PFSK-1 (cell line): ENCODE results near the gene CDK19.

ENCODE experiments used
- FOXP2 ChIP-seq: optimal IDR thresholded peaks from 2 replicates; pipeline ENCODE3; 2011; ENCODE audit warnings: borderline replicate concordance, control low read depth, inconsistent platforms; ENCODE audit not compliant: insufficient read depth; ENCODE audit errors: extremely low read length, extremely low read depth
- POLR2AphosphoS5 ChIP-seq: IDR thresholded peaks from 2 replicates; pipeline ENCODE4 v1.6.1; 2012; ENCODE audit warnings: low read depth, mild to moderate bottlenecking, control low read depth, low read length, moderate library complexity
- REST ChIP-seq, 2 experiments: IDR thresholded peaks; 2 replicates each; pipeline versions ENCODE4 v1.6.1 to v1.8.0; 2011 to 2012; ENCODE audit warnings: low read depth in 2 of 2, low read length in 2 of 2, control low read depth in 1 of 2, inconsistent platforms in 1 of 2, mild to moderate bottlenecking in 1 of 2, moderate library complexity in 1 of 2; ENCODE audit not compliant: insufficient read depth in 1 of 2
- SIN3A ChIP-seq: IDR thresholded peaks from 2 replicates; pipeline ENCODE4 v1.6.1; 2012; ENCODE audit warnings: mild to moderate bottlenecking, low read length, moderate library complexity, borderline replicate concordance; ENCODE audit not compliant: insufficient read depth
- TAF1 ChIP-seq: IDR thresholded peaks from 2 replicates; pipeline ENCODE4 v1.6.1; 2012; ENCODE audit warnings: low read length, control low read depth, borderline replicate concordance; ENCODE audit not compliant: insufficient read depth

Gene CDK19

GRCh38 chr6:110703010-110703905 lies 112.0 kb downstream of the CDK19 start:
- TF ChIP-seq TAF1 (no peak), FOXP2 (no peak), SIN3A (no peak), REST (IDR thresholded peaks at IDR 0.05; ENCODE audit: insufficient read depth in 1 of 2, low read depth in 2 of 2, low read length in 2 of 2) (no peak), POLR2AphosphoS5 (no peak)

- no peak for TF ChIP-seq FOXP2
- no peak for TF ChIP-seq POLR2AphosphoS5
These were observed 115.5 kb downstream of the CDK19 start for GRCh38 chr6:110699780-110700179.

- TF ChIP-seq REST (IDR thresholded peaks at IDR 0.05; ENCODE audit: insufficient read depth in 1 of 2, low read depth in 2 of 2, low read length in 2 of 2) (no peak), FOXP2 (no peak), TAF1 (no peak), SIN3A (no peak), POLR2AphosphoS5 (no peak)
These were observed 121.3 kb downstream of the CDK19 start for GRCh38 chr6:110693994-110694393.

- TF ChIP-seq TAF1 (no peak), FOXP2 (no peak), POLR2AphosphoS5 (no peak), SIN3A (no peak), REST (IDR thresholded peaks at IDR 0.05; ENCODE audit: insufficient read depth in 1 of 2, low read depth in 2 of 2, low read length in 2 of 2) (no peak)
These were observed 122.0 kb downstream of the CDK19 start for GRCh38 chr6:110693296-110693695.

GRCh38 chr6:110690916-110691315 lies 124.4 kb downstream of the CDK19 start:
- no peak for TF ChIP-seq TAF1
- no peak for TF ChIP-seq FOXP2
- no peak for TF ChIP-seq POLR2AphosphoS5
- no peak for TF ChIP-seq SIN3A
- TF ChIP-seq REST (IDR thresholded peaks at IDR 0.05; ENCODE audit: insufficient read depth in 1 of 2, low read depth in 2 of 2, low read length in 2 of 2), result no peak
